Thyroid gland (tissue), 4 donors: Measurements from ENCODE around the gene ARPC2. TPM values are rescaled to one million over a fixed set of nuclear protein-coding genes. Genes with fewer than 3 reads are reported as not detected.
A peak's percentile ranks its signal among the peaks of the same experiment; 100 is the strongest.

Experiments used
- DNase-seq, 2 donors: peaks; one replicate each; pipeline ENCODE4 v3.0.0-alpha.2; 2019
- H3K27ac ChIP-seq, 3 donors: fragments of 200-600 bp; sonication (generic); 1 replicate in 2 of 3; 2 replicates in 1 of 3; pipeline ENCODE4 v1.5.1; 2016 to 2019; ENCODE audit warnings: mild to moderate bottlenecking in 1 of 3, moderate library complexity in 1 of 3
- H3K27me3 ChIP-seq: fragments of 200-600 bp; sonication (generic); one replicate; pipeline ENCODE4 v1.5.1; 2019
- H3K36me3 ChIP-seq, 2 donors: fragments of 200-600 bp; sonication (generic); one replicate each; pipeline ENCODE4 v1.5.1; 2016 to 2019
- H3K4me1 ChIP-seq, 2 donors: fragments of 200-600 bp; sonication (generic); one replicate each; pipeline ENCODE4 v1.5.1; 2017 to 2019
- H3K4me3 ChIP-seq, 3 donors: fragments of 200-600 bp; sonication (generic); replicated peaks in 1 of 3; 1 replicate in 2 of 3; 2 replicates in 1 of 3; pipeline ENCODE4 v1.5.1; 2016; ENCODE audit warnings: mild to moderate bottlenecking in 1 of 3
- H3K9me3 ChIP-seq: fragments of 200-600 bp; sonication (generic); one replicate; pipeline ENCODE4 v1.5.1; 2017
- POLR2A ChIP-seq, 2 donors: fragments of 450-650 bp; IDR thresholded peaks; one replicate each; pipeline ENCODE4 v1.6.1; 2017; ENCODE audit warnings: antibody characterized with exemption in 2 of 2, mild to moderate bottlenecking in 2 of 2, moderate library complexity in 1 of 2
- WGBS, 2 donors: methylation state at CpG; one replicate each; pipeline ENCODE4 v1.1.5; 2017; 5-methylcytosine and 5-hydroxymethylcytosine counted together
- intact Hi-C: fragments of 100-400 bp; cut with DNase I; formaldehyde crosslinking; loops from one replicate; pipeline ENCODE4 v1.15.1; 2023
- total RNA-seq, 4 donors: library from RNA; depleted of rRNA; stranded (reverse); fragments of >200 nt; gene quantifications; one replicate each; pipeline ENCODE4 v1.2.3, GENCODE V29; 2016
- TF ChIP-seq, protein P1 (sequence below), 6 experiments: fragments of 200-600 bp in 3 of 6; fragments of 450-650 bp in 3 of 6; sonication (generic) in 3 of 6; IDR thresholded peaks; one replicate each; pipeline ENCODE4 v1.5.1; 2016 to 2019; ENCODE audit warnings: antibody characterized with exemption in 6 of 6, mild to moderate bottlenecking in 2 of 6, inconsistent platforms in 1 of 6, moderate library complexity in 1 of 6

The ARPC2 gene
- total RNA-seq, 4 donors from 2014 or later: 157 to 219 (median 170) TPM

DNA sequence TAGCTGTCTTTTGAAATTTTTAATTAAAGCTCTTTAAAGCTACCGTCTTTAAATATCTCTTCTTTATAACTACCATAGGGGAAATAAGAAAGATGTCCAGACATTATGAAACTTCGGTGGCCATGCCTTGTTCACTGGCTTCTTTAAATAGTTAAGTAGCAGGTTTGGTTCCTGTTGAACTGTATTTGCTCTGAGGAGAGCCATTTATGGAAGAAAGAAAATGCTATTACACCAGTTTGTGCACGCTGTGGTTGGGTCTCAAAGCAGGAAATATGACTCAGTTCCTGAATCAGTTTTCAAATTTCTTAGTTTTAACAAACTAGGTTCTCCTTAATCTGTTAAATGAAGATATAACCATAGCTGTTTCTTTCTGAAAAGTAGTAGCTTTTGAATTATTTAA, 12.2 kb downstream of the ARPC2 start:
- TF ChIP-seq, protein P1, sequence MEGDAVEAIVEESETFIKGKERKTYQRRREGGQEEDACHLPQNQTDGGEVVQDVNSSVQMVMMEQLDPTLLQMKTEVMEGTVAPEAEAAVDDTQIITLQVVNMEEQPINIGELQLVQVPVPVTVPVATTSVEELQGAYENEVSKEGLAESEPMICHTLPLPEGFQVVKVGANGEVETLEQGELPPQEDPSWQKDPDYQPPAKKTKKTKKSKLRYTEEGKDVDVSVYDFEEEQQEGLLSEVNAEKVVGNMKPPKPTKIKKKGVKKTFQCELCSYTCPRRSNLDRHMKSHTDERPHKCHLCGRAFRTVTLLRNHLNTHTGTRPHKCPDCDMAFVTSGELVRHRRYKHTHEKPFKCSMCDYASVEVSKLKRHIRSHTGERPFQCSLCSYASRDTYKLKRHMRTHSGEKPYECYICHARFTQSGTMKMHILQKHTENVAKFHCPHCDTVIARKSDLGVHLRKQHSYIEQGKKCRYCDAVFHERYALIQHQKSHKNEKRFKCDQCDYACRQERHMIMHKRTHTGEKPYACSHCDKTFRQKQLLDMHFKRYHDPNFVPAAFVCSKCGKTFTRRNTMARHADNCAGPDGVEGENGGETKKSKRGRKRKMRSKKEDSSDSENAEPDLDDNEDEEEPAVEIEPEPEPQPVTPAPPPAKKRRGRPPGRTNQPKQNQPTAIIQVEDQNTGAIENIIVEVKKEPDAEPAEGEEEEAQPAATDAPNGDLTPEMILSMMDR (IDR thresholded peaks at IDR 0.05): no peak
- TF ChIP-seq POLR2A (IDR thresholded peaks at IDR 0.05): no peak
- H3K4me3 ChIP-seq: no peak overlapping the region
- no peak for DNase-seq
- peak overlapping the region in 1 of 3 donors; percentile 8 for H3K27ac ChIP-seq
- intact Hi-C loops: no loop called here
- no peaks in the 10 kb centered on the region for H3K9me3 ChIP-seq
- 61 to 67% methylated on average over 3 of the region's 3 CpGs for WGBS, 2 donors
- H3K27me3 ChIP-seq: no peaks in the 10 kb centered on the region
- H3K36me3 ChIP-seq: peaks cover 42 to 54% of the 10 kb centered on the region in 2 donors
- peaks cover 0 to 12% of the 10 kb centered on the region in 2 donors for H3K4me1 ChIP-seq

DNA sequence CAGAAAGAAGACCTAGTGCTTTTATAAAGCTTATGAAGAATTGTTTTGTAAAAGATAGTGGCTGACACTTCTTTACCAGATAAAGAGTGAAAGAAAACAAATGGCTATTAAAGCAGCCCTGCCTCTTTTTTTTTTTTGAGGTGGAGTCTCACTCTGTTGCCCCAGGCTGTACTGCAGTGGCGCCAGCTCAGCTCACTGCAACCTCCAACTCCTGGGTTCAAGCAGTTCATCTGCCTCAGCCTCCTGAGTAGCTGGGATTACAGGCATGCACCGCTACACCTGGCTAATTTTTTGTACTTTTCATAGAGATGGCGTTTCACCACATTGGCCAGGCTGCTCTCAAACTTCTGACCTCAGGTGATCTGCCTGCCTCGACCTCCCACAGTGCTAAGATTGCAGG, 12.9 kb downstream of the ARPC2 start:
- peaks cover 48 to 59% of the 10 kb centered on the region in 2 donors for H3K36me3 ChIP-seq

DNA sequence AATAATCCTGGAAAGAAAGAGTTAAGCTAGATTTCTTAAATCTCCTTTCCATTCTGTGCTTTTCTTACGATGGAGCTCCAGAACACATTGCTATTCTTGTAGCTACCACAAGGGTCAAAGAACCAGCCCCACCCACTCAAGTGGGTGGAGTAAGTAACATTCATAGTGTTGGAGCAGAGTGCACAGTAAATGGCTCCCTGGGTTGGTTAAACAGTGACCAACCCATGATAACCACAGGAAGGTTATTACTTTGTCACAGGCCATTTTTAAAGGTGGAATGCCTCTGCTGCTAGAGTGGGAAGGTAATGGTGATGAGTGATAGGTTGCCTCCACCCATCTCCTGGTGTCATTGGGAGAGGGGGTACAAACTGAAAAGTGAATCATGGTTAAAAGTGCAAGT, 13.9 kb downstream of the ARPC2 start:
- peaks cover 0 to 12% of the 10 kb centered on the region in 2 donors for H3K4me1 ChIP-seq
- DNase-seq: no peak
- WGBS, 2 donors: 21% methylated on average over 1 of the region's 1 CpG
- H3K36me3 ChIP-seq: peaks cover 58 to 60% of the 10 kb centered on the region in 2 donors
- H3K27ac ChIP-seq: no peak overlapping the region
- H3K4me3 ChIP-seq: no peak overlapping the region
- TF ChIP-seq, protein P1 (IDR thresholded peaks at IDR 0.05): no peak
- TF ChIP-seq POLR2A (IDR thresholded peaks at IDR 0.05): no peak
- no peaks in the 10 kb centered on the region for H3K27me3 ChIP-seq
- intact Hi-C loops: no loop called here
- no peaks in the 10 kb centered on the region for H3K9me3 ChIP-seq

More for the DNA sequence above, 12.9 kb downstream of the ARPC2 start:
- 90 to 94% methylated on average over 4 of the region's 4 CpGs for WGBS, 2 donors
- Histone ChIP-seq H3K27ac (no peak overlapping the region), H3K4me3 (no peak overlapping the region), H3K9me3 (no peaks in the 10 kb centered on the region), H3K27me3 (no peaks in the 10 kb centered on the region), H3K4me1 (peaks cover 0 to 12% of the 10 kb centered on the region in 2 donors)
- TF ChIP-seq POLR2A (IDR thresholded peaks at IDR 0.05): no peak
- TF ChIP-seq, protein P1 (IDR thresholded peaks at IDR 0.05): no peak
- DNase-seq: no peak
- intact Hi-C loops: no loop called here

DNA sequence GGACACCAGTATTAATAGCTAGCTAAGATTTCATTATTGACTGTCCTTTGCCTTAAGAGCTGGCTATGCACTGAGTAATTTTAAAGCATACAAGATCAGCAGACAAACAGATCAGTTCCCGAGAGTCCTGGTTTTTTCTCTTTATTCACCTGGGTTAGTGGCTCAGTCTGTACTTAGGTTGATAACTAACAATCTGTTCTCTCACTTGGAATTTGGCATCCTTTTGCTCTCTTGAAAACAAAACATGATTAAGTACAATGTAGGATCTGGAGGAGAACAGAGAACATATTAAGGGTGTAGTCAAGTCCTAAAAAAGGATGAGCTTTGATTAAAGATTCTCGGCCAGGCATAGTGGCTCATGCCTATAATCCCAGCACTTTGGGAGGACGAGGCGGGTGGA, 16.6 kb downstream of the ARPC2 start:
- H3K36me3 ChIP-seq: peaks cover 53 to 61% of the 10 kb centered on the region in 2 donors
- 91 to 93% methylated on average over 4 of the region's 4 CpGs for WGBS, 2 donors
- H3K9me3 ChIP-seq: no peaks in the 10 kb centered on the region
- H3K4me3 ChIP-seq: no peak overlapping the region
- H3K27me3 ChIP-seq: no peaks in the 10 kb centered on the region
- TF ChIP-seq POLR2A (IDR thresholded peaks at IDR 0.05): no peak
- TF ChIP-seq, protein P1 (IDR thresholded peaks at IDR 0.05): no peak
- DNase-seq: no peak
- no peak overlapping the region for H3K27ac ChIP-seq
- H3K4me1 ChIP-seq: peaks cover 0 to 10% of the 10 kb centered on the region in 2 donors
- intact Hi-C loops: no loop called here

DNA sequence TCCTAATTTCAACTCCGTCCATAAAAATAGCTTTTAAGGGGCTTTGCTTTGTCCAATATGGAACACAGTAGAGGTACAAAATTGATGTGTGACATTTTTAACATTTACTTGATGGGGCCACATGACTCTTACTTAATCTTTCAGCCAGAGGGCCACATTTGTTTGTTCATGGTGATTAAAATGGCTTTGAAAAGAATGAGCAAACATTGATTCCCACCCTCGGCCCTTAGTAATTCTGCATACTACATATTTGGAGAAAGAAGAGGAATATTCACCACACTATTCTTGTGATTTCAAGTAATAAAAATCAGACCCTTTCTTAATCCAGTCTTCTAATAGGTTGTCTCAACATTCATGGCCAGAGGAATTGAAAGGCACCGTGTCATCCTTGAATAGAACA, 17.5 kb downstream of the ARPC2 start:
- peaks cover 49 to 67% of the 10 kb centered on the region in 2 donors for H3K36me3 ChIP-seq

More for the DNA sequence above, 17.5 kb downstream of the ARPC2 start:
- intact Hi-C loops: no loop called here
- TF ChIP-seq POLR2A (IDR thresholded peaks at IDR 0.05): no peak
- TF ChIP-seq, protein P1 (IDR thresholded peaks at IDR 0.05): no peak
- DNase-seq: no peak
- Histone ChIP-seq H3K9me3 (no peaks in the 10 kb centered on the region), H3K27me3 (no peaks in the 10 kb centered on the region), H3K4me1 (peaks cover 0 to 5% of the 10 kb centered on the region in 2 donors), H3K4me3 (no peak overlapping the region), H3K27ac (no peak overlapping the region)
- 61 to 63% methylated on average over 3 of the region's 3 CpGs for WGBS, 2 donors
